Measurements from ENCODE around the gene AHI1.
"Not testable (repeated sequence)": the region's sequence is repeated elsewhere in the genome, so short reads cannot be mapped to it uniquely, and the experiment has no call there.

The AHI1 gene

DNA sequence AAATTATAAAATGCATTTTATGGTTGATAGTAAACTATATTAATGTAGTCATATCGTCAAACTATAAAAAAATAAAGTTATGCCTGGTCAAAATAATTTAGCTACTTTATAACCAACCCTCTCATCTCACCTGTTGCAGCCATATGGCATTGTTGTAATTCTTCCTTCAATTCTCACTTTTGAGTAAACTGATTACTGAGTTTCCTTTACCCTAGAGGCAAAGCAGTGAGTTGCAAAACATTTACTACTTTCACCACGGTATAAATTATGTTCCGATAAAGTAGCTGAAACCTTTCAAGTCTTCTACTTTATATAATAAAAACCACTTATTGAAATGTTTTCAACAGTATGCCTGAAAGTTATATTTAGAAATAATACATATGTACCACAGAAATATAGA lies 113.8 kb downstream of the AHI1 start:
- DNase-seq, result no peak

DNA sequence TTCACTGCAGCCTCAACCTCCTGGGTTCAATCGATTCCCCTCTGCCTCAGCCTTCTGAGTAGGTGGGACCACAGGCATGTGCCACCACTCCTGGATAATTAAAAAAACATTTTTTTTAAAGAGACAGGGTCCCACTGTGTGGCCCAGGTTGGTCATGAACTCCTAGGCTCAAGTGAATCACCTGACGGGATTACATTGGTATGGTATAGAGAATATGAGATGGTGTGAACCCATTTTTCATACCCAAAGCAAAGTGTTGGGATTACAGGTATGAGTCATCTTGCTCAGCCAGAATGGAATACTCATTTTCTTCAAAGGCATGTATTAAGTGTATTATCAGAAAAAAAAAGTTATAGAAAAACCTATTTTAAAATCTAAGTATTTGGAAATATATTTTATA lies 114.2 kb downstream of the AHI1 start:
- DNase-seq, result no peak

DNA sequence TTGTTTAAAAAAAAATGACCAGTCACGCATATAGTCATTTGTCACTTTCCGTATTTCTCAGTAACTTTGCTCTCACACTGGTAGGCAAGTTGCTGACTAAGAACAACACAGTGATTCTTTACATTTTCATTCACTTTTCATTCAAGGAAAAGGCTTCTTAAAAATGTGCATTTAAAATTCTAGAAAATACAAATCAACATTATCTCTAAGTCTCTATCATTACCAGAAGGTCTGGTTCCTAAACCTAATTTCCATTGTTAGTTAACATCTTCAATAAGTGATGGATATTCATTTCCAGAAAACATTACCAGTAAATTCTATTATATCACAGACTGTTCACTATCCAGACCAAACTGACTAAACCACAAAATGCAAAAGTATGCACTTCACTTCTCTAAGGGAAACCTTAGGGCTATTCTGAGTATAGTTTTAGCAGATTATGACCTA lies 115.3 kb downstream of the AHI1 start:
- no peak for DNase-seq

DNA sequence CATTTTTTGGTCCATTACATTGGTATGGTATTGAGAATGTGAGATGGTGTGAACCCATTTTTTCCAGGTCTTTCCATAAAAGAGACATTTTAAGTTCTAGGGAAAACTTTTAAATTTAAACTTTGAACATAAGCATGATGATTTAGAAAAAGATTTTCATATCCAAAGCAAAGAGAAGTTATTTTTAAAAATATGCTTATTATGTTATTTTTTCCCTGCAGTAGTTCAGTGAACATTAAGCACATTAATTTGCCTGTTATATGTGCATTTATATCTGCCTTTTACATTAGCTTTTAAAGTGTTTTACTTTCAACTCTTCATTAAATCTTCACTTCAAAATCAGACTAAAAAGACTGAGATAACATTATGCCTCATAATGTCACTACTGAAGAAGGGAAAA lies 116.7 kb downstream of the AHI1 start:
- no peak for DNase-seq

DNA sequence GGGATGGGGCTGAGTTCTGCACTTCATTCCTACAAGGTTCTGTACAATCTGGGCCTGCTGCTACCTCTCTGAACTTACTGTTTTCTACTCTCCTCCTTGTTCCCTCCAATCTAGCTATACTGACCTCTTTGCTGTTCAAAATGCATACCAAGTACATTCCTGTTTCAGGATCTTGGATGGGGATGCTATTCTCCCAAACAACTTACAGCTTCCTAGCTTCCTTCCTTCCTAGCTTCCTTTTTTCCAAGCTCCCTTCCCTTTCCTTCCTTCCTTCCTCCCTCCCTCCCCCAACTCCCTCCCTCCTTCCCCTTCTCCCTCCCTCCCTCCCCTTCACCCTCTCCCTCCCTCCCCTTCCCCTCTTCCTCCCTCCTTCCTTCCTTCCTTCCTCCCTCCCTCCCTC lies 117.9 kb downstream of the AHI1 start:
- DNase-seq, result no peak

DNA sequence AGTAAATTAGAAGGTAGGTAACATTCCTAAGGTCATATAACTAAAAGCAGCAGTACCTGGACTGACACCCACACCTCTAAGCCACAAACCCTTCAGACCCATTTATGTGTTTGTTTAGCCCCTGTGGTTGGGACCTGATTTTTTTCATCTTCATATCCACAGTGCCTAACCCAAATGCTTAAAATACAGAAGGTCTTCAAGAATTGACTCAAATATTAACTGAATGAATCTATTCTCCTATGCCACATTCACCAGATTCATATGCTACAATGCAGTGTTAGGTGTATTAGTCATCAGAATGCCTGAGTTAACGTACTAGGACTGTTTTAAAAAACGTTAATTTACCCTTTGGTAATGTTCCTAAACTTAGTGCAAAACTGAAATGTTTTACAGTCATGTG lies 124.8 kb downstream of the AHI1 start:
- DNase-seq, result no peak

DNA sequence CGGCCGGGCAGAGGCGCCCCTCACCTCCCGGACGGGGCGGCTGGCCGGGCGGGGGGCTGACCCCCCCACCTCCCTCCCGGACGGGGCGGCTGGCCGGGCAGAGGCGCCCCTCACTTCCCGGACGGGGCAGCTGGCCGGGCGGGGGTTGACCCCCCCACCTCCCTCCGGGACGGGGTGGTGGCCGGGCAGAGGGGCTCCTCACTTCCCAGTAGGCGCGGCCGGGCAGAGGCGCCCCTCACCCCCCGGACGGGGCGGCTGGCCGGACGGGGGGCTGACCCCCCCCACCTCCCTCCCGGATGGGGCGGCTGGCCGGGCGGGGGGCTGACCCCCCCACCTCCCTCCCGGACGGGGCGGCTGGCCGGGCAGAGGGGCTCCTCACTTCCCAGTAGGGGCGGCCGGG lies 133.9 kb downstream of the AHI1 start:
- not testable (repeated sequence) for DNase-seq

DNA sequence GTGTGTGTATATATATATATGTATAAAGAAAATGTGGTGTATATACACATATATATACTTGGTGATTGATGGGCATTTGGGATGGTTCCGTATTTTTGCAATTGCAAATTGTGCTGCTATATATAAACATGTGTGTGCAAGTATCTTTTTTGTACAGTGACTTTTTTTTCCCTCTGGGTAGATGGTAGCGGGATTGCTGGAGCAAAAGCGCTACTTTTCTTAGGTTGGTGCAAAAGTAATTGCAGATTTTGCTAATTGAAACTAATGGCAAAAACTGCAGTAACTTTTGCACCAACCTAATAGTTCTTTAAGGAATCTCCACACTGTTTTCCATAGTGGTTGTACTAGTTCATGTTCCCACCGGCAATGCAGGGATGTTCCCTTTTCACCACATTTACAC lies 135.4 kb downstream of the AHI1 start:
- DNase-seq, result no peak

DNA sequence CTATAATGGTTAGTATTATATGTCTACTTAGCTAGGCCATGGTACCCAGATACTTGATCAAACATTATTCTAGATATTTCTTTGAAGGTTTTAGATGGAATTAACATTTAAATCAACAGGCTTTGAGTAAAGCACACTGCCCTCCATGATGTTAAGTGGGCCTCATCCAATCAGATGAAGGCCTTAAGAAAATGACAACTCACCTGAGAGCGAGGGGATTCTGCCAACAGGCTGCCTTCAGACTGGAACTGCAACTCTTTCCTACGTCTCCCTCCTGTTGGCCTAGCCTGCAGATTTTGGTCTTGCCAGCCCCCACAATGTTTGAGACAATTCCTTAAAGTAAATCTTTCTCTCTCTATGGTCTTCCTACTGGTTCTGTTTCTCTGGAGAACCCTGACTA lies 137.3 kb downstream of the AHI1 start:
- no peak for DNase-seq

DNA sequence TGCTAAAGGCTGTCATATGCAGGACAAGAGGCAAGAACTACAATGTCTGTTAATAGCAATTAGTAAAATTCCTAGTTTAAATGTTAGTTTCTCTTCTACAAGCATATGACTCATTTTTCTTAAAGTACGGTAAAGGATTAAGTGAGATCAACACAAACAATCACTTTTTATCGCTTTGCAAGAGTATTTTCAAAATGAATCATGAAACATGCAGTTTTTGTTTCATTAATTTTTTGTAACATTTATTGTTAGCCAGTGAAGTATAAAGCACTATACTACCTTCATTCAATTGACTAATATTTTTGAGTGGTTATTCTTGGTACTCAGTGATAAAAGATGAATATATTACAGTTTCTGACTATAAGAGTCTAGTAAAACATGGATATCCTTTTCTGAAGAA lies 138.6 kb downstream of the AHI1 start:
- DNase-seq, result no peak

DNA sequence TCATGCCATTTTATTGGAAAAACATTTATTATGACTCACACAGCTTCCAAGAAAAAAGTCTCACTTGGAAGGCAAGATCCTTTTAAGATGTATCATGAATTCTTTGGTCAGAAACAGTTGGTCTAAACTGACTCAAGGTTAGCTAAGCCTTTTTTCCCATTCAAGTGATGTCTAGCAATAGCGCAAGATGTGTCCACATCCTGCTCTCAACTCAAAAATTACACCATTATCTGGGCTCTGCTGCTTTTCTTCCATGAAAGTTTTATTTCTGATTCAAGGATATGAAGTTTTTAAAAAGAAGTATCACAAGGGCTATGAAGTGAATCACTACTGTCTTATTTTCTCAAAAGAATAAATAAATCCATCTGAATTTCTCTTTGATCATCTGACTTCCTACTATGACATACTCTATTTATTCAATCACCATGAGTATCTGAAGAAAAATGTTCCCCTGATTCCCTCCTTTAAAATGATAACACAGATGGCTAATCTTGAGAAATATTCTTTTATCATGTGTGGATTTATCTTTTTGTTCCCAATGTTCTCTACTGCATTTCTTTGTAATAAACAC lies 139.2 kb downstream of the AHI1 start:
- DNase-seq, result no peak

DNA sequence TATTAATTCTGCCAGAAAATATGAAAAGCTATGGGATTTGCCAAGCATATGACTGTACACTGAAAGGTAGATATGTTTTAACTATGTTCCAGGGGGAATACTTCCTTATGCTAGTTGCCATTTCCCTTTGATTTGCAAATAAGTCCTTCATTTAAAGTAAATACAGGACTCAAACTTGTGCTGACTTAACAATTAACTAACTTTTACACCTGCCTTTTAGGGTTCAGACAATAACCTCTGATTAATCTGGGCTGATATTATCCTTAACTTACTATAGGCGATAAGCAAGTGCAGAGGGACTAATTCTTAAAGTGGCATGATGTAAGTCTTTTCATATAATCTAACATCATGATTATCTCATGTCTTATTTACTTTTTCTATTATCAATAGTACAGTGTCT lies 143.1 kb downstream of the AHI1 start:
- no peak for DNase-seq

DNA sequence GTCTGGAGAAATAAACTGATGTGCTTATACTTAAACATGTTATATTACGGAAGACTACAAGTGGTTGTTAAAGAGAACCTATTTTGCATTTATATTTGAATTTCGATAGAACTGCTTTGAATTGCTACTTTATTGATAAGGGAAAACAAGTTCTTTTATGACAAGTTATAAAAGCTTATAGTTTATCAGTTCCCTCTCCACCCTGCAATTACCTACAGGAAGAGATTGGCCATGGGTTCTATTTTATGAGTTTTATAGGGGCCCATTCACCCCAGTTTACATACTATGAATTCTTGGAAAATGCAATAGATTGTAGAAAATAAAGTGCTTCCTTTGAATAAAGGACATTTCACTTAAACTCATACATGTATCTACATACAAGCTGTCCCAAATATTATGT lies 144.4 kb downstream of the AHI1 start:
- DNase-seq, result no peak

DNA sequence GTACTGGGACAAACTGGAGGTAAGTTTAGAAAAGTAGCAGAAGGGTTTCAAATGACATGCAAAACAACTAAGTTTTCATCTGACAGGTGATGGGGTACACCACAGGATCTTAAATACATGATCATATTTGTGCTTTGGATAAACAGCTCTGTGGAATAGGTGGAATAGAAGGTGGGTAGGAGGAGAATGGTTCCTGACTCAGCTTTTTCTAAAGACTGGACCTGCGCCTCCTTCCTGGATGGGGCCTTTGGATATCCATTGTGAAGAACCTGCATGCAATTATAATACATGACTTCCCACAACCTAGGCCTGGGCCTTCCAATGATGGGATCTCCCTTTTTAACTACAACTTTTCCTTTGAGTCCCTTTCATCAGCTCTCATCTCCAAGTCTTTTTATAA lies 145.9 kb downstream of the AHI1 start:
- no peak for DNase-seq

DNA sequence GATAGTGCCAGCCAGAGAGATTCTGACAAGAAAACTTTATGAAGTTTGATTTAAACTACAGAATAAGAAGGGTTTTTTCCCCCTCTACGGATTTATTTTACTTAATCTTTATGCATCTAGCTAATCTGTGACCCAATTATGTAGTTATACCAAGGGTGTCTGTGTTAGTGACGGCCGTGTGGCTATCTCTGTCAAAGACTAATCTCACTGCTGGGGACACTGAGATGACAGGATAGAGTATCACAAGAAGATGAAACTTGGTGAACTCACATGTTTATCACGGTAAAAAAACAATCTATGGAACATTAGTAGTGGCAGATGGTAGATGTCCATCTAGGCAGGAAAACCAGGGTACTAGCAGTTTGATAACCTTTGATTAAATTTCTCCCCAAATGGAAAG lies 149.7 kb downstream of the AHI1 start:
- no peak for DNase-seq

DNA sequence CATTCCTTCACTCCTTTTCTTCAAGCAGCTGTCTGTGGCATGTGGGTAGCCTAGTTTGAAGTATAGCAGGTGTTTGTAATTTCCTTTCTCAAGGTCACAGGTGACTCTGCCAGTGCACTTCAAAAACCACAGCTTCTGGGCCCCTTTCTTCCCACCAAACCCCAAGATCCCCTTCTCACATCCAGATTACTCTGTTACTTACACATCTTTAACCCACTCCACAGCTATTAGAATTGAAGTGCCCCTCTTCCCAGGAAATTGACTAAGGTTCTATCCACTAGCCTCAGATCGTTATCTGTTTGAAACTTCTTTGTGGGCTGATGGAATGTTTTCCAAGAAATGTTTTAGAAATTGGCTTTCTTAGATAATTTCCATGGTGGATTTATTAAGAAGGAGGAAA lies 150.8 kb downstream of the AHI1 start:
- no peak for DNase-seq

DNA sequence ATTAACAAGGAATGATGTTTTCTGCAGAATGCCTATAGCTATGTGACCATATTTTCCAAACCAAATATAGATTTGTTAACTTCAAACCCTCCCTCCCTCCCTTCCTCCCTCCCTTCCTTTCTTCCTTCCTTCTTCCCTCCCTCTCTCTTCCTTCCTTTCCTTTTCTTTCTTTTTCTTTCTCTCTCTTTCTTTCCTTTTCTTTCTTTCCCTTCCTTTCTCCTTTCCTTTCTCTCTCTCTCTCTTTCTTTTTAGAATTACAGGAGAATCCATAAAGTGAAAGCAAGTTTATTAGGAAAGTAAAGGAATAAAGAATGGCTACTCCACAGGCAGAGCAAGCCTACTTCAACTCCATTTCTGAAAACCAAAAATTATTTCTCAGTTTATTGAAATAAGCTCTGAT lies 153.0 kb downstream of the AHI1 start:
- DNase-seq, result no peak

DNA sequence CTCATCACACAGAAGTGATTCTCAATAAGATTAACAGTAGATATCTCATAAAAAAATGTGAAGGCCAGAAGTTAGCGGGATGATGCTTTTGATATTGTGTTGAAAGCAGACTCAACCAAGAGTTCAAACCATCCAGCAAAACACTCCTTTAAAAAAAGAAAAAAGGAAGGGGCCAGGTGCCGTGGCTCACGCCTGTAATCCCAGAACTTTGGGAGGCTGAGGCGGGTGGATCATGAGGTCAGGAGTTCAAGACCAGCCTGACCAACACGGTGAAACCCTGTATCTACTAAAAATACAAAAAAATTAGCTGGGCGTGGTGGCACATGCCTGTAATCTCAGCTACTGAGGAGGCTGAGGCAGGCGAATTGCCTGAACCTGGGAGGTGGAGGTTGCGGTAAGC lies 157.6 kb downstream of the AHI1 start:
- DNase-seq, result not testable (repeated sequence)

DNA sequence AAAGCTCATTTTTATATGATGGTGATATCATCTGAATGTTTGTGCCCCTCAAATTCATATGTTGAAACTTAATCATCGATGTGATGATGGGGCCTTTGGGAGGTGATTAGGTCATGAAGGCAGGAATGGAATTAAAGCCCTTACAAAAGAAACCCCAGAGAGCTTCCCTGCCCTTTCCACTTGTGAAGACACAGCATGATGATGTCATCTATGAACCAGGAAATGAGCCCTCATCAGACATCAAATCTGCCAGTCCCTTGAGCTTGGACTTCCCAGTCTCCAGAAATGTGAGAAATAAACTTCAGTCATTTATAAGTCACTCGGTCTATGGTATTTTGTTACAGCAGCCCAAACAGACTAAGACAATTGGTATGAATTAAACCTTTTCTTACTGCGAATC lies 163.4 kb downstream of the AHI1 start:
- no peak for DNase-seq

DNA sequence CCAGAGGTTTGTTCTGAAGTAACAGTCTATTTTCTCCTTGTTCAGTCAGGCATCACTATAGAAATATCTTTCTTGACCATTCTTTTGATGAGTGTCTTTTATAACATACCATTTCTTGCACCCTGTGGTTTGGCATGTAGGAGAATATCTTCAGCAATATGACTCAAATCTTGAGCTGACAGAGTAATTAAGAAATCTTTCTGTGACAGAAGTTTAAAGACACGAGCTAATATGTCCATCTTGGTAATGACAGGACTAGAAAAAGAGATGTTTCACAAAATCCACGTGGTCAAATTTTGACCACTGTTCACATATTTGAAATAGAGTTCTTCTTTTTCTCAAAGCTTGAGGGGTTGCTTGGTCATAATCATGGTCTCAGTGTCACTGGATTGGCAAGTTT lies 166.5 kb downstream of the AHI1 start:
- no peak for DNase-seq

DNA sequence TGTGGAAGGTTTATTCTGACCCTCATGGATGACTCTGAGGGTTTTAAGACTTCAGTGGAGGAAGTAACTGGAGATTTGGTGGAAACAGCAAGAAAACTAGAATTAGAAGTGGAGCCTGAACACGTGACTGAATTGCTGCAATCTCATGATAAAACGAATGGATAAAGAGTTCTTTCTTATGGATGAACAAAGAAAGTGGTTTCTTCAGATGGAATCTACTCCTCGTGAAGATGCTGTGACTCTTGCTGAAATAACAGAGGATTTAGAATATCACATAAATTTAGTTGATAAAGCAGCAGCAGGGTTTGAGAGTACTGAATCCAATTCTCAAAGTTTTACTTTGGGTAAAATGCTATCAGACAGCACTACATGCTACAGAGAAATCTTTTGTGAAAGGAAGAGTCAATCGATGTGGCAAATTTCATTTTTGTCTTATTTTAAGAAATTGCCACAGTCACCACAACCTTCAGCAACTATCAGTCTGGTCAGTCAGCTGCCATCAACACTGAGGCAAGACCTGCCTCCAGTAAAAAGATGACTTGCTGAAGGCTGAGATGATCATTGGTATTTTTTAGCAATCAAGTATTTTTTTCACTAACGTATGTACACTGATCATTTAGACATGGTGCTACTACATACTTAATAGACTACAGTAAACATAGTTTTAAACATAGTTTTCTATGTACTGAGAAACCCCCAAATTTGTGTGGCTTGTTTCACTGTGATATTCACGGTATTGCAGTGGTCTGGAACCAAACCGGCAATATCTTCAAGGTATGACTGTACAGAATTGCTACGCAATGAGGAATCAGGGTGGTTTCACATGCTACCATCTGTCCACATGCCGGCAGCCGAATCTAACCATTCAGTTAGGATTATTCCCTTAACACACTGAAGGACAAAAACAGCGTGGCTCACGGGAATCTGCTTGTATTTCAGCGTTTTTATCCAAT lies 167.4 kb downstream of the AHI1 start:
- DNase-seq, result no peak

DNA sequence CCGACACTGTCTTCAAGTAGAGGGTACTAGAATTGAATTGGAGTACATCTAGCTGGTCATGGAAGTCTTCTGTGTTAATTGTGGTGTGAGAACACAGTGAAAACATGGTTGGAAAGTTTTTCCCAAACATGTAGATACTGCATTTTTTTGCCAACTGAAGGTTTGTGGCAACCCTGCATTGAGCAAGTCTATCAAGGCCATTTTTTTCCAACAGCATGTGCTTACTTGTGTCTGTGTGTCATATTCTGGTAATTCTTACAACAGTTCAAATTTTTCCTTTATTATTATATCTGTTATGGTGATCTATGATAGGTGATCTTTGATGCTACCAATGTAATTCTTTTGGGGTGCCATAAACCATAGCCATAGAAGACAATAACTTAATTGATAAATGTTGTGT lies 169.4 kb downstream of the AHI1 start:
- no peak for DNase-seq

DNA sequence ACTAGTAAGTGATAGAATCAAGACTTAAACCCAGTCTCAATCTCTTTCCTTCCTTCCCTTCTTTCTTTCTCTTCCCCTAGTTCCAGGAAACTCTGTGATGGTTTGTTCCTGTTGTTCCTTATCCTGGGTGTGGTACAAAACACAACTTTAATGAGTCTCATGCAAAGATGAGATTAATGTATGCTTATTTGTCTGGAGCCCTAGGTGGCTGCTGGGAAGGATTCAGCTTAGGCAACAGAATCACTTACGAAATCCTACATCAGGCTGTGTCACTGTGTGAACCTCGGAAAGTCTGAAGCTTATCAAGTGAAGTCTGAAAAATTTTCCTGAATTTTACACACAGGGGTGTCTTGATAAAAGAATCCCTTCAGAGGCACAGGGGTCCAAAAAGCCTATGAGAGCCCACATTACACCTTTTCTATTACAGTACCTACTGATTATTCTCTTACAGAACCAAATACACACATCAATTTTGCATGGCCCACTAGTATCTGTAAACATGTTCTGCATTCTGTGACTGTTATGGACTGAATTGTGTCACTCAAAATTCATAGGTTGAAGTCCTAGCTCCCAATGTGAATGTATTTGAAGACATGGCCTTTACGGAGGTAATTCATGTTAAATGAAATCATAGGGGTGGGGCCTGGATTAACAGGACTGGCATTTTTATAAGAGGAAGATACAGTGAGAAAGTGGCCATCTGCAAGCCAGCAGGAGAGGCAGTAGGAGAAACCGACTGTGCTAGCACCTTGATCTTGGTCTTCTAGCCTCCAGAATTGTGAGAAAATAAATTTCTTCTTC lies 171.7 kb downstream of the AHI1 start:
- no peak for DNase-seq

DNA sequence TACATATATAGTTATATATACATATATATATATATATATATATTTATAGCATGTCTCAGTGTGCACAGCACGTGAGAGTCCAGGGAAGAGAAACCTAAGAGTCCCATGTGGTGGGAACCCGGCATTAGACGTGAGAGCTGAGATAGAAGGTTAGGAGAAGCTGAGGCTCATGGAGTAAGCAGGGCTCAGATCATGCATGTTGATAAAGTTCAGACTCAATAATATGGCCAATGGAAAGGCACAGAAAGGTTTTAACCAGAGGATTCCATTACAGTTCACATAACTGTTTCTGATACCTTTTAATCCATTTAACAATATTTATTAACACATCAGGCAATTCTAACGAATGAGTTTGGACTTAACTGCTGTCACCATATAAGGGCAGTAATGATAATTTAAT lies 173.0 kb downstream of the AHI1 start:
- no peak for DNase-seq
